Activated CD4-positive, alpha-beta T cell treated with anti-CD3 and anti-CD28 coated beads, Interleukin-2, amount 50 U/mL, for 1 hour (primary cell): ENCODE data around the gene PI4KA.

Experiments used
- DNase-seq: peaks from one replicate; pipeline ENCODE4 v3.0.0-alpha.2; 2020

Gene PI4KA

GRCh38 chr22:20881869-20882815, 23.5 kb upstream of the PI4KA start:
- DNase-seq, result no peak

DNA sequence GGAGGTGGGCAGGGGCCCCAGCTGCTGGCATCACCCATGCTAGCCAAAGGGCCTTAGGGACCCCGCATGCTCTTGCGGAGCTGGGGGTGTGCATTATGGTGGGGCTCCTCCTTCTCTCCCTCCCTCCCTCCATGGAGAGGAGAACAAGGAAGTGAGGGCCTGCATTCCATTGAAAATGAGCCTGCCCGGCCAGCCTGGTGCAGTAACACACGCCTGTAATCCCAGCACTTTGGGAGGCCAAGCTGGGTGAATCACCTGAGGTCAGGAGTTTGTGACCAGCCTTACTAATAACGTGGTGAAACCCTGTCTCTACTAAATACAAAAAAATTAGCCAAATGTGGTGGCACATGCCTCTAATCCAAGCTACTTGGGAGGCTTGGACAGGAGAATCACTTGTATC, 22.6 kb upstream of the PI4KA start:
- no peak for DNase-seq

- DNase-seq, result no peak
These were observed 19.1 kb upstream of the PI4KA start for GRCh38 chr22:20877715-20878114.

DNA sequence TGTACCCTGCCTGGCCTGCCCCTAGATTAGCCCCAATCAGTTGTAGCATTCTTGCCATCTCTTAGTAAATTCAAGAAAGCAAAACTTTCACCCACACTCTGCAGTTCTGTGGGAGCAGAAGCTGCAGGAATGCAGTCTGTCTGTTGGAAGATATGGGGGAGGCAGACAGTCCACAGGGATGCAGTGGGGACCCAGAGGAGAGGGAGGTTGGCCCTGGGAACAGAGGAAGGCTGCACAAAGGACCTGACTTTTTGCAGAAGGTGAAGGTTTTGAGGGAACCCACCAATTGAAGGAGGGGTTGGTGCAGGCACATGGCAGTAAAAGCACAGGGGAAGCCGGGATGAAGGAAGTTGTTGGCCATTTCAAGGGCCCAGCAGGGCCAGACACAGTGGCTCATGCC, 16.7 kb upstream of the PI4KA start:
- DNase-seq, result no peak

- DNase-seq, result no peak
These were observed 14.6 kb upstream of the PI4KA start for GRCh38 chr22:20873214-20873613.

- no peak for DNase-seq
These were observed 10.6 kb upstream of the PI4KA start for GRCh38 chr22:20869234-20869633.

- DNase-seq, result no peak
These were observed 9.7 kb upstream of the PI4KA start for GRCh38 chr22:20868025-20868962.

GRCh38 chr22:20867179-20868024, 8.8 kb upstream of the PI4KA start:
- DNase-seq, result no peak

DNA sequence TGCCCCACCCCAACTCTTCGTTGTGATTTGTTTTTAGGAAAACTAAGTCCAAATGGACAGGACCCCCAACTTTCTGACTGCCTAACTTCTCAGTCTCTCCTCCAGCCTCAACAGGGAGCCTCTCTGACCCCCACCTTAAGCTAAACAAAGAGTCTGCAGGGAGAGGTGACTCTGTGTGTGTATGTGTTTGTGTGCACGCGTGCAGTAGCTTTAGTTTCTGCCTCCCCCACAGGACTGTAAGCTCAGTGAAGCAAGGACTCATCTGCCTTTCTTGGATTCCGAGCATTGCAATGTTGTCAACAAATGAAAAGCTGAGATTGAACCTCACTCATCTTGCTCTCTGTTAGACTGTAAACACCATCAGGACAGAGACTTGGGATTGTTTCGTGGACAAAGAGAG, 8.1 kb upstream of the PI4KA start:
- DNase-seq, result no peak

DNA sequence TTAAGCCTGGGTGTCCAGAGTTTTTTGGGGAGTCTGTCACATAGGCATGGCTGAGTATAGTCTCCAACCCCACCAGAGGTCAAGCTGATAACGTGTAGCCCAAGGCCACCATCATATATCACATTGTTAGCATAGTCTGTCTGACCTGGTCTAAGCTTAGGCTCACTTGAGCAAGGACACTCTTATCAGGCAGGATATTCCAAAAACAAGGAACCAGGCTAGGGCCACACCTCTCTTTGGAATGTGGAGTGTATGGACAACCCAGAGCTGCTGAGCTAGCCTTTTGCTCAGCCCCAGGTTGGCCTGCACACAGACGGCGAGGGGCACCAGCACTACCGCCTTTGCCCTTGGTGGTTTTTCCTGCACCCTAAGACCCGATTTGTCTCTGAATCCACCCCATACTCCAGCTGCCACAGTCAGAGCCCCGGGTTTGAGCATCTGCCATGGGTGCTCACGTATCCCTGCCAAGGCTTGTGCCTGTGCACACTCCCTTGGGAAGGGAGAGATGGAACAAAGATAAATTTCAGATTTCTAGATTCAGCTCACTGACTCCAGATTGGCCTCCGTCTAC, 7.3 kb upstream of the PI4KA start:
- DNase-seq, result no peak

GRCh38 chr22:20865331-20865730, 6.7 kb upstream of the PI4KA start:
- DNase-seq, result no peak

- no peak for DNase-seq
These were observed 5.7 kb upstream of the PI4KA start for GRCh38 chr22:20864186-20864908.

DNA sequence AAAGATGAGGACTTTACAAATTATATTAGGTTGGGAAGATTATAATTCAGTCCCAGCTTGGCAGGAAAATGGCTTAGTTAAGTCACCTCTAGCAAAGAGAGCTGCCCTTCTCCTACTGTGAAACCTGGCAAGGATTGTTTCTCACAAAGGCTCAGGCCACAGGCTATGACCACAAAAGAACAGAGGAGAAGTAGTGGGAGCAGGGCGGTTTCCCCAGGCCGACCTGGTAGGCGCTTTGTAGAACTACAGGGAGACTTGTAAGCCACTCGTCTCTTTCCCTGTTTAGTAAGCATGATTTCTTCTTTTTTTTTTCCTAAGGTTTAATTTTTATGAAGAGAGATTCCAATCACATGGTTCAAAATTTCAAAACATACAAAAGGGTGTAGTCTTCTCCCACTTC, 4.8 kb upstream of the PI4KA start:
- no peak for DNase-seq

DNA sequence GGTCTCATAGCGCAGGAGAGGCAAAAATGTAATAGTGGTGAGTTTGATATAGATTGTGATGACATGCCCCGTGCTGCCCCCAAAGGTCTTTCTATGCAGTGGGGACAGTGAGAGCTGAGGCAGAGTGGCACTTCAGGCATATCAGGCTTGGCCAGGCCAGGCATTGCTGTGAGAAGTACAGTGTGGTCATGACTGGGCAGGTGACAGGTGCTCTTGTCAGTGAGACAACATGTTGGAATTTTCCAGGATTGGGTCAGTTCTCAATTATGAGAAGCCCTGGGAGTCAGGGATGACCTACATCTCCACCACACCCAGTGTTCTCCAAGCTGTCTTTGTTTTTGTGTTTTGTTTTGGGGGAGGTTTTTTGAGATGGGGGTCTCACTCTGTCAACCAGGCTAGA, 3.9 kb upstream of the PI4KA start:
- DNase-seq, result no peak

DNA sequence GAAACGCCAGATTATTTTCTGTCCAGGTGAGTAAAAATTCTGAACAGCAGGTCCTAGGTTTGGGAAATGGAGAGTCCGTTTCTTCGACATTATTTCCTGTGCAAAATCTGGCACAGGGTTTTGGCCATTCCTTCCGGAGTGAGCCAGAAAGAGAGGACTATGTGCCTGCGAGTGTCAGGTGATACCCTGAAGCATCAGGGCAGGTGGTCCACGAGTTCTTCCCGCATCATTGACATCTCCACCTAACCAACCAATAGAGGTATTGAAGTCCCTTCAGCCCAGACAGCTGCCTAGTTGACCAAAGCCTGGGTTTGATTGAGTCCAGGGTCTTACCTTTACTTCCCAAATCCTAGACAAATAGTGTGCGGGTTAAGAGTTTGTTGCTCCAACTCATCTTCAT, 1.0 kb upstream of the PI4KA start:
- no peak for DNase-seq

GRCh38 chr22:20857838-20858614, 585 bp downstream of the PI4KA start:
- peak; percentile 80 for DNase-seq

GRCh38 chr22:20857247-20857643, 1.4 kb downstream of the PI4KA start:
- no peak for DNase-seq

- no peak for DNase-seq
These were observed 5.4 kb downstream of the PI4KA start for GRCh38 chr22:20853236-20853660.

DNA sequence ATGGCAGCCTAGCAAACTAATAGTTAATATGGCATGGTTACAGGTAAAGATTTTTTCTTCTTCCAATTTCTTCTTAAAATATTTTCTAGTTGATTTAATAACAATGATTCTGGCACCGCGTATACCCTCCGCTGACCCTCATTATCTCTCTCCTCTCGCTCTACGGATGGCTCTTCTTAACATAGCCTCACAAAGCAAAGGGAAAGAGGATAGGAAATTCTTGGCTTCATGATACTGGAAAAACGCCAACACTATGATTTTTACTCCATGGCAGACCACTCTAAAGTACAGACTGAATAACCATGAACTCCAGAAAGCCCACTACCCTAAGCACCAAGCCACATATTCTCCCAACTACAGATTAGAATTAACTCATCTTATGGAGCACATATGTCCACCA, 6.1 kb downstream of the PI4KA start:
- DNase-seq, result no peak

GRCh38 chr22:20852076-20852475, 6.5 kb downstream of the PI4KA start:
- no peak for DNase-seq

GRCh38 chr22:20847318-20847822, 11.2 kb downstream of the PI4KA start:
- DNase-seq, result no peak
